K562 (cell line): ENCODE data around the gene RPL3. TPM values are rescaled to one million over a fixed set of nuclear protein-coding genes. Genes with fewer than 3 reads are reported as not detected.

ENCODE experiments used
- HNRNPH1 ChIP-seq: fragments of 200-400 bp; formaldehyde crosslinking; optimal IDR thresholded peaks from 2 replicates; pipeline ENCODE3; 2017; ENCODE audit warnings: low read depth, mild to moderate bottlenecking, low read length, moderate library complexity
- MAZ ChIP-seq, 2 experiments: fragments of 450-650 bp in 1 of 2; sonication (generic) in 1 of 2; formaldehyde crosslinking; IDR thresholded peaks in 1 of 2; conservative IDR thresholded peaks in 1 of 2; 2 replicates each; pipeline versions ENCODE4 v1.4.0 to v1.5.0; 2020; ENCODE audit warnings: mild to moderate bottlenecking in 1 of 2, missing genetic modification reagents in 1 of 2
- MTA3 ChIP-seq: fragments of 450-650 bp; formaldehyde crosslinking; IDR thresholded peaks from 2 replicates; pipeline ENCODE4 v1.6.1; 2017; ENCODE audit warnings: mild to moderate bottlenecking, borderline replicate concordance
- NCOR1 ChIP-seq: fragments of 450-650 bp; IDR thresholded peaks from 2 replicates; pipeline ENCODE4 v1.6.1; 2016; ENCODE audit warnings: mild to moderate bottlenecking, moderate library complexity
- NR1H2 ChIP-seq: sonication (generic); formaldehyde crosslinking; IDR thresholded peaks from 2 replicates; pipeline ENCODE4 v1.4.0; 2020; ENCODE audit warnings: mild to moderate bottlenecking, missing genetic modification reagents
- RNF219 ChIP-seq: fragments of 250-450 bp; sonication (Bioruptor Pico); IDR thresholded peaks from 2 replicates; pipeline ENCODE4 v1.5.0; 2022; ENCODE audit warnings: mild to moderate bottlenecking
- SIRT6 ChIP-seq: IDR thresholded peaks from one replicate; pipeline ENCODE4 v1.6.1; 2012; ENCODE audit warnings: low read depth, mild to moderate bottlenecking, control low read depth, inconsistent platforms, low read length, moderate library complexity
- TAF15 ChIP-seq: fragments of 200-400 bp; formaldehyde crosslinking; IDR thresholded peaks from 2 replicates; pipeline ENCODE4 v1.6.1; 2017; ENCODE audit warnings: mild to moderate bottlenecking, low read depth, low read length, moderate library complexity
- ZBTB34 ChIP-seq: fragments of 250-450 bp; sonication (Bioruptor Pico); IDR thresholded peaks from 2 replicates; pipeline ENCODE4 v1.8.0; 2021; ENCODE audit warnings: mild to moderate bottlenecking, moderate library complexity
- ZBTB40 ChIP-seq, 2 experiments: fragments of 450-650 bp in 1 of 2; sonication (generic) in 1 of 2; formaldehyde crosslinking in 1 of 2; IDR thresholded peaks; 2 replicates each; pipeline versions ENCODE4 v1.7.1 to v1.9.0; 2016 to 2022; ENCODE audit warnings: inconsistent platforms in 1 of 2, mild to moderate bottlenecking in 1 of 2, missing genetic modification reagents in 1 of 2
- ZBTB8A ChIP-seq: fragments of 450-650 bp; IDR thresholded peaks from 2 replicates; pipeline ENCODE4 v1.6.1; 2018; ENCODE audit warnings: mild to moderate bottlenecking, moderate library complexity; ENCODE audit not compliant: partially characterized antibody
- ZNF263 ChIP-seq: sonication (generic); formaldehyde crosslinking; IDR thresholded peaks from 2 replicates; pipeline ENCODE4 v1.8.0; 2022; ENCODE audit warnings: mild to moderate bottlenecking, missing genetic modification reagents, borderline replicate concordance
- ZNF511 ChIP-seq: sonication (generic); formaldehyde crosslinking; IDR thresholded peaks from 2 replicates; pipeline ENCODE4 v1.8.0; 2022; ENCODE audit warnings: mild to moderate bottlenecking, missing genetic modification reagents
- ZNF77 ChIP-seq: fragments of 250-450 bp; sonication (Bioruptor Pico); IDR thresholded peaks from 2 replicates; pipeline ENCODE4 v1.5.0; 2020
- polyA plus RNA-seq, 8 experiments: library from polyadenylated mRNA; depleted of rRNA in 4 of 8; stranded (reverse) in 5 of 8; unstranded in 3 of 8; fragments of >200 nt; fragmentation: Nextera tagmentation in 2 of 8; fragmentation: Illumina TruSeq in 1 of 8; extraction: Ambion mirVana in 2 of 8; extraction: Trizol in 1 of 8; gene quantifications; 2 replicates each; pipeline versions ENCODE4 v1.2.1 to v1.2.3, GENCODE V29; 2011 to 2014; ENCODE audit warnings: inconsistent platforms in 1 of 8, missing spikeins in 1 of 8
- total RNA-seq, 7 experiments: library from RNA; depleted of rRNA in 6 of 7; stranded (reverse); fragments of >200 nt in 6 of 7; fragmentation: Illumina TruSeq in 2 of 7; extraction: Trizol in 2 of 7; gene quantifications; 2 replicates each; pipeline versions ENCODE4 v1.2.1 to v1.2.3, GENCODE V29; 2011 to 2021; ENCODE audit warnings: low replicate concordance in 1 of 7

RPL3 gene
- total and polyA plus RNA-seq, 9 of the 15 experiments (the other 6 are each of a cell fraction or from before 2014, with no cell fraction given) = 1,624 to 4,066 (median 2,565) TPM

GRCh38 chr22:39316440-39317083 is 2.9 kb downstream of the RPL3 start (continued):
- TF ChIP-seq NR1H2 (CRISPR knock-in tag) (no peak), ZNF263 (CRISPR knock-in tag) (peak; percentile 44; the same call in 1 of the 2 replicates), ZNF77 (no peak), HNRNPH1 (no peak), NCOR1 (no peak), ZBTB40 (IDR thresholded peaks at IDR 0.05) (no peak), ZBTB40 (CRISPR knock-in tag; IDR thresholded peaks at IDR 0.05) (no peak), ZBTB34 (CRISPR knock-in tag) (no peak), SIRT6 (no peak), ZBTB8A (no peak), MAZ (CRISPR knock-in tag; conservative IDR thresholded peaks at IDR 0.05 in 1 of 2, IDR thresholded peaks at IDR 0.05 in 1 of 2) (no peak; a peak in 1 of 4 replicates), MTA3 (peak; percentile 42; the same call in 1 of the 2 replicates), TAF15 (no peak), RNF219 (CRISPR knock-in tag) (no peak), ZNF511 (CRISPR knock-in tag) (no peak)
